ENCODE results near the gene THOC7. TPM values are rescaled to one million over a fixed set of nuclear protein-coding genes. Genes with fewer than 3 reads are reported as not detected.

The THOC7 gene
- total RNA-seq, 1 experiment from 2014 or later = 80.1 TPM

Other genes with a start within 250 kb of the THOC7 start
- gene SNTN, start 211.1 kb downstream of the THOC7 start, total RNA-seq (2014; rRNA removed; shearing (Covaris generic)) = not detected in 2 replicates
- not detected in 2 replicates for gene C3orf49, start 44.5 kb downstream of the THOC7 start, total RNA-seq (2014; rRNA removed; shearing (Covaris generic))
- gene ATXN7, start 62 bp upstream of the THOC7 start, total RNA-seq (2014; rRNA removed; shearing (Covaris generic)) = 3.7 and 4.0 TPM in 2 replicates
- not detected in 2 replicates for gene SCAANT1, start 48.6 kb upstream of the THOC7 start, total RNA-seq (2014; rRNA removed; shearing (Covaris generic))
- 102 and 104 TPM in 2 replicates for gene PSMD6, start 159.7 kb upstream of the THOC7 start, total RNA-seq (2014; rRNA removed; shearing (Covaris generic))